ENCODE results near the gene PHF21B. TPM values are rescaled to one million over a fixed set of nuclear protein-coding genes. Genes with fewer than 3 reads are reported as not detected.

PHF21B gene
- total RNA-seq, 3 donors from 2014 or later (not counting 1 experiment from before 2014, with no cell fraction given) = not detected

- Mint-ChIP-seq H3K27ac (no peak overlapping the region), H3K9me3 (peaks cover 0 to 2% of the 10 kb centered on the region in 2 donors), H3K27me3 (ENCODE audit: low read depth in 2 of 2) (no peaks in the 10 kb centered on the region), H3K4me1 (no peaks in the 10 kb centered on the region), H3K4me3 (no peak overlapping the region), H3K36me3 (no peaks in the 10 kb centered on the region)
- TF ChIP-seq, protein P1, sequence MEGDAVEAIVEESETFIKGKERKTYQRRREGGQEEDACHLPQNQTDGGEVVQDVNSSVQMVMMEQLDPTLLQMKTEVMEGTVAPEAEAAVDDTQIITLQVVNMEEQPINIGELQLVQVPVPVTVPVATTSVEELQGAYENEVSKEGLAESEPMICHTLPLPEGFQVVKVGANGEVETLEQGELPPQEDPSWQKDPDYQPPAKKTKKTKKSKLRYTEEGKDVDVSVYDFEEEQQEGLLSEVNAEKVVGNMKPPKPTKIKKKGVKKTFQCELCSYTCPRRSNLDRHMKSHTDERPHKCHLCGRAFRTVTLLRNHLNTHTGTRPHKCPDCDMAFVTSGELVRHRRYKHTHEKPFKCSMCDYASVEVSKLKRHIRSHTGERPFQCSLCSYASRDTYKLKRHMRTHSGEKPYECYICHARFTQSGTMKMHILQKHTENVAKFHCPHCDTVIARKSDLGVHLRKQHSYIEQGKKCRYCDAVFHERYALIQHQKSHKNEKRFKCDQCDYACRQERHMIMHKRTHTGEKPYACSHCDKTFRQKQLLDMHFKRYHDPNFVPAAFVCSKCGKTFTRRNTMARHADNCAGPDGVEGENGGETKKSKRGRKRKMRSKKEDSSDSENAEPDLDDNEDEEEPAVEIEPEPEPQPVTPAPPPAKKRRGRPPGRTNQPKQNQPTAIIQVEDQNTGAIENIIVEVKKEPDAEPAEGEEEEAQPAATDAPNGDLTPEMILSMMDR (IDR thresholded peaks at IDR 0.05) = no peak
- DNase-seq (no peak), ATAC-seq (no peak)
- no peaks in the 10 kb centered on the region for H3K4me1 ChIP-seq (ENCODE audit: control insufficient read depth, insufficient read depth, low read length)
- intact Hi-C loops (cut with micrococcal nuclease) = no loop called here
- H3K36me3 ChIP-seq (ENCODE audit: control insufficient read depth, insufficient read depth, low read length) = no peaks in the 10 kb centered on the region
- no peak overlapping the region for H3K4me3 ChIP-seq (ENCODE audit: low read length)
- 80% methylated on average over 11 of the region's 13 CpGs for WGBS (ENCODE audit: insufficient coverage)
- H3K9me3 ChIP-seq (ENCODE audit: control insufficient read depth, insufficient read depth, low read length) = no peaks in the 10 kb centered on the region
- no peaks in the 10 kb centered on the region for H3K27me3 ChIP-seq (ENCODE audit: control insufficient read depth, insufficient read depth, low read length)
- no peak overlapping the region for H3K27ac ChIP-seq (ENCODE audit: low read length)
Measured at GRCh38 chr22:44914026-44914721, 95.6 kb downstream of the PHF21B start.

GRCh38 chr22:44913198-44913983, 96.4 kb downstream of the PHF21B start:
- H3K27ac Mint-ChIP-seq = no peak overlapping the region
- H3K27ac ChIP-seq (ENCODE audit: low read length) = no peak overlapping the region
- intact Hi-C loops (cut with micrococcal nuclease) = no loop called here

GRCh38 chr22:44909241-44909640, 100.6 kb downstream of the PHF21B start:
- DNase-seq (no peak), ATAC-seq (no peak)
- intact Hi-C loops (cut with micrococcal nuclease) = no loop called here
- no peak overlapping the region for H3K27ac ChIP-seq (ENCODE audit: low read length)
- 89% methylated on average over 6 of the region's 6 CpGs for WGBS (ENCODE audit: insufficient coverage)
- H3K4me3 ChIP-seq (ENCODE audit: low read length) = no peak overlapping the region
- H3K27ac Mint-ChIP-seq = no peak overlapping the region
- no peaks in the 10 kb centered on the region for H3K27me3 ChIP-seq (ENCODE audit: control insufficient read depth, insufficient read depth, low read length)
- no peaks in the 10 kb centered on the region for H3K36me3 Mint-ChIP-seq
- no peaks in the 10 kb centered on the region for H3K36me3 ChIP-seq (ENCODE audit: control insufficient read depth, insufficient read depth, low read length)
- H3K4me1 Mint-ChIP-seq = no peaks in the 10 kb centered on the region
- H3K4me3 Mint-ChIP-seq = no peak overlapping the region
- TF ChIP-seq, protein P1 (IDR thresholded peaks at IDR 0.05) = no peak
- H3K9me3 Mint-ChIP-seq = peaks cover 0 to 2% of the 10 kb centered on the region in 2 donors
- no peaks in the 10 kb centered on the region for H3K9me3 ChIP-seq (ENCODE audit: control insufficient read depth, insufficient read depth, low read length)
- no peaks in the 10 kb centered on the region for H3K4me1 ChIP-seq (ENCODE audit: control insufficient read depth, insufficient read depth, low read length)
- peaks cover 8 to 10% of the 10 kb centered on the region in 2 donors for H3K27me3 Mint-ChIP-seq (ENCODE audit: low read depth in 2 of 2)

More at GRCh38 chr22:44913198-44913983, 96.4 kb downstream of the PHF21B start:
- Histone ChIP-seq H3K36me3 (ENCODE audit: control insufficient read depth, insufficient read depth, low read length) (no peaks in the 10 kb centered on the region), H3K9me3 (ENCODE audit: control insufficient read depth, insufficient read depth, low read length) (no peaks in the 10 kb centered on the region), H3K27me3 (ENCODE audit: control insufficient read depth, insufficient read depth, low read length) (no peaks in the 10 kb centered on the region), H3K4me3 (ENCODE audit: low read length) (no peak overlapping the region), H3K4me1 (ENCODE audit: control insufficient read depth, insufficient read depth, low read length) (no peaks in the 10 kb centered on the region)
- H3K9me3 Mint-ChIP-seq = peaks cover 0 to 2% of the 10 kb centered on the region in 2 donors
- WGBS (ENCODE audit: insufficient coverage) = 92% methylated on average over 24 of the region's 24 CpGs
- DNase-seq (no peak), ATAC-seq (no peak)
- H3K4me1 Mint-ChIP-seq = no peaks in the 10 kb centered on the region
- H3K36me3 Mint-ChIP-seq = no peaks in the 10 kb centered on the region
- H3K27me3 Mint-ChIP-seq (ENCODE audit: low read depth in 2 of 2) = no peaks in the 10 kb centered on the region
- TF ChIP-seq, protein P1 (IDR thresholded peaks at IDR 0.05) = no peak
- H3K4me3 Mint-ChIP-seq = no peak overlapping the region

All from natural killer cell (primary cell).